ENCODE measurements around the gene RIMS4. TPM values are rescaled to one million over a fixed set of nuclear protein-coding genes. Genes with fewer than 3 reads are reported as not detected.

The RIMS4 gene
- total and polyA plus RNA-seq, 2 of the 13 experiments (the other 11 are each of a cell fraction or from before 2014, with no cell fraction given), result 0.01 to 0.07 TPM

DNA sequence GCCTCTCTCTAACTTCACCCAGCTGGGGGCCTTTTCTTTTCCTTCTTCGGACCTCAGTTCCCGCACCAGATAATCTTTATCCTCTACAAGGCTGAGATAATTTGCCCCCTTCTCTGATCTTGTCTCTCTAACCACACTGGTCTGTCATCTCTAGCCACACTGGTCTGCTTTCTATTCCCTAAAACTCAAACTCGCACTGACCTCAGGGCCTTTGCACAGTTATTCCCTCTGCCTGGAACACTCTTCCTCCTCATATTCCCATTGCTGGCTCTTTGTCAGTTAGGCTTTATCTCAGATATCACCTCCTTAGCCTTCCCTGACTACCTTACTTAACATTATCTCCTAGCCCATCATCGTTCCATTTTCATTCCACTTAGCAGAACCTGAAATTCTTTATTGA is 7.6 kb downstream of the RIMS4 start:
- TF ChIP-seq ZNF333 (CRISPR knock-in tag; IDR thresholded peaks at IDR 0.05; ENCODE audit: borderline replicate concordance), result no peak
- no peak for TF ChIP-seq MIXL1 (CRISPR knock-in tag; IDR thresholded peaks at IDR 0.05)
- no peak for TF ChIP-seq REL (CRISPR knock-in tag; conservative IDR thresholded peaks at IDR 0.05)
- no peak for TF ChIP-seq ZKSCAN8 (CRISPR knock-in tag; IDR thresholded peaks at IDR 0.05; ENCODE audit: borderline replicate concordance)
- no peak for TF ChIP-seq FOSL1 (CRISPR knock-in tag; IDR thresholded peaks at IDR 0.05; ENCODE audit: borderline replicate concordance)
- no peak for TF ChIP-seq SNAI1 (CRISPR knock-in tag; IDR thresholded peaks at IDR 0.05; ENCODE audit: borderline replicate concordance)
- no peak for TF ChIP-seq ZNF709 (CRISPR knock-in tag; IDR thresholded peaks at IDR 0.05)
- TF ChIP-seq SUZ12 (IDR thresholded peaks at IDR 0.05; ENCODE audit: low read depth, low read length), result no peak
- TF ChIP-seq ZNF350 (CRISPR knock-in tag; IDR thresholded peaks at IDR 0.05; ENCODE audit: borderline replicate concordance, low read depth), result no peak
- TF ChIP-seq CBFB (CRISPR knock-in tag; IDR thresholded peaks at IDR 0.05), result no peak
- no peak for TF ChIP-seq KLF15 (CRISPR knock-in tag; IDR thresholded peaks at IDR 0.05; ENCODE audit: borderline replicate concordance)
- no peak for TF ChIP-seq HCFC1 (IDR thresholded peaks at IDR 0.05; ENCODE audit: low read depth, low read length)
- no peak for TF ChIP-seq TBX3 (IDR thresholded peaks at IDR 0.05; ENCODE audit: borderline replicate concordance)
- TF ChIP-seq ZBTB7B (CRISPR knock-in tag; IDR thresholded peaks at IDR 0.05), result no peak
- ATAC-seq (no peak), FAIRE-seq (no peak), DNase-seq (ENCODE audit: low spot score) (no peak)
- CTCF ChIA-PET (ENCODE audit: low intra/inter-chr PET ratio, low total read pairs), result no interaction called here
- no TSS peak for BruUV-seq (replicated peaks)
- Histone ChIP-seq H3K36me3 (replicated peaks in 1 of 2; ENCODE audit: control insufficient read depth in 1 of 2, insufficient read depth in 2 of 2, low read length in 2 of 2) (no peaks in the 10 kb centered on the region), H3K27ac (ENCODE audit: extremely low read length, insufficient read depth, low read length) (no peak overlapping the region), H3K79me2 (ENCODE audit: insufficient read depth, low read length) (no peaks in the 10 kb centered on the region), H3K4me1 (ENCODE audit: insufficient read depth, low read length) (0 out of 2 replicates have a peak, but pooled peaks cover 6% of the 10 kb centered on the region), H3K4me3 (replicated peaks in 1 of 3; ENCODE audit: insufficient read depth in 1 of 3, low read depth in 2 of 3, low read length in 3 of 3) (no peak overlapping the region), H3K27me3 (ENCODE audit: control insufficient read depth in 1 of 2, insufficient read depth in 2 of 2, low read length in 2 of 2) (peaks cover 0 to 33% of the 10 kb centered on the region in 2 experiments; a peak in 3 of 5 replicates), H2AFZ (ENCODE audit: low read length) (no peak overlapping the region), H3K9me3 (ENCODE audit: low read length) (no peaks in the 10 kb centered on the region), H3K9ac (ENCODE audit: insufficient read depth, low read depth, low read length) (no peak overlapping the region), H3K4me2 (ENCODE audit: low read depth, low read length) (no peak overlapping the region), H4K20me1 (ENCODE audit: insufficient read depth, low read length) (no peaks in the 10 kb centered on the region; the same call in 1 of the 2 replicates)
- intact Hi-C loops (cut with micrococcal nuclease; ENCODE audit: unreplicated experiment), result no loop called here
- 16% methylated on average over 4 of the region's 4 CpGs for WGBS (ENCODE audit: low lambda C conversion rate)
- in situ Hi-C loops (cut with HindIII; ENCODE audit: extremely low pct_ligation_motif_present, low pct_unique_long_range_greater_than_20kb), result loop anchor here (5.0 kb wide), 1 partner anchor 60 kb away; no protein-coding TSS in a partner anchor
- POLR2A ChIA-PET, result no interaction called here
